Aorta (tissue), 5 donors: ENCODE data around the gene DNAAF3. TPM values are rescaled to one million over a fixed set of nuclear protein-coding genes. Genes with fewer than 3 reads are reported as not detected.
"Not testable (repeated sequence)": the region's sequence is repeated elsewhere in the genome, so short reads cannot be mapped to it uniquely, and the experiment has no call there.

ENCODE experiments used
- ATAC-seq: fragments of 200-7000 bp; cut with Tn5 transposase; one replicate; pipeline ENCODE4 v1.9.1; 2022; ENCODE audit warnings: moderate library complexity; ENCODE audit not compliant: low FRiP score
- DNase-seq, 2 donors: peaks; one replicate each; pipeline ENCODE4 v3.0.0-alpha.2; 2020
- H3K27ac ChIP-seq, 2 donors: one replicate each; pipeline ENCODE4 v1.5.1; 2013; ENCODE audit warnings: low read length in 2 of 2, mild to moderate bottlenecking in 2 of 2, moderate library complexity in 2 of 2, control low read depth in 1 of 2, inconsistent platforms in 1 of 2, low read depth in 1 of 2
- H3K27me3 ChIP-seq, 2 donors: one replicate each; pipeline ENCODE4 v1.6.1; 2013; ENCODE audit warnings: control low read depth in 1 of 2, low read length in 1 of 2, mild to moderate bottlenecking in 1 of 2, moderate library complexity in 1 of 2; ENCODE audit not compliant: insufficient read depth in 2 of 2, control insufficient read depth in 1 of 2
- H3K36me3 ChIP-seq, 2 donors: one replicate each; pipeline ENCODE4 v1.6.1; 2013; ENCODE audit warnings: control low read depth in 1 of 2, low read length in 1 of 2, mild to moderate bottlenecking in 1 of 2; ENCODE audit not compliant: insufficient read depth in 2 of 2, control insufficient read depth in 1 of 2
- H3K4me1 ChIP-seq, 2 donors: one replicate each; pipeline ENCODE4 v1.6.1; 2013; ENCODE audit warnings: low read length in 2 of 2, control low read depth in 1 of 2, mild to moderate bottlenecking in 1 of 2, moderate library complexity in 1 of 2; ENCODE audit not compliant: insufficient read depth in 2 of 2, control insufficient read depth in 1 of 2
- H3K4me3 ChIP-seq, 2 donors: one replicate each; pipeline ENCODE4 v1.5.1; 2013; ENCODE audit warnings: low read length in 2 of 2, control low read depth in 1 of 2, mild to moderate bottlenecking in 1 of 2
- H3K9me3 ChIP-seq: one replicate; pipeline ENCODE4 v1.6.1; 2013; ENCODE audit warnings: mild to moderate bottlenecking, low read length; ENCODE audit not compliant: control insufficient read depth
- WGBS, 2 donors: extraction: QIAGEN DNeasy Blood & Tissue Kit; methylation state at CpG; one replicate each; pipeline ENCODE4 v1.1.7; 2013; 5-methylcytosine and 5-hydroxymethylcytosine counted together
- intact Hi-C, 2 donors: fragments of 100-400 bp; cut with DNase I; formaldehyde crosslinking; loops; one replicate each; pipeline versions ENCODE4 v1.14.2 to v1.15.0; 2022
- long read RNA-seq, 2 donors: library from polyadenylated mRNA; unstranded; transcript quantifications; one replicate each; pipeline ENCODE4 v2.0.0, GENCODE V29; 2020 to 2021
- polyA plus RNA-seq, 2 donors: library from polyadenylated mRNA; stranded (reverse); fragments of 200-250 nt; gene quantifications; one replicate each; pipeline ENCODE4 v1.2.3, GENCODE V29; 2013
- total RNA-seq, 2 donors: library from RNA; stranded (reverse); fragmentation: NEBNext Ultra II Directional; extraction: Animal tissue kit (Norgen Biotek cat#: 25700); gene quantifications; one replicate each; pipeline ENCODE4 v1.2.1, GENCODE V29; 2021
- donor health status: healthy with polysubstance abuse.
- donor health status: Bipolar disorder and iron deficiency.
- donor health status: DM: no; HTN: no; CAD: no.
- donor health status: DM: no; HTN: no; CAD: no.
- donor health status: DM: yes; HTN: yes; CAD: no.

The DNAAF3 gene
- not detected for total RNA-seq
- under 1 TPM; 0.38 to 0.87 TPM for polyA plus RNA-seq
- long read RNA-seq, donor 1, partial matches to known transcripts = 1 of 2 reads
- long read RNA-seq, donor 1, other reads (novel, unspliced or antisense) = 0 of 2 reads
- long read RNA-seq, donor 2 = 0 reads

DNA sequence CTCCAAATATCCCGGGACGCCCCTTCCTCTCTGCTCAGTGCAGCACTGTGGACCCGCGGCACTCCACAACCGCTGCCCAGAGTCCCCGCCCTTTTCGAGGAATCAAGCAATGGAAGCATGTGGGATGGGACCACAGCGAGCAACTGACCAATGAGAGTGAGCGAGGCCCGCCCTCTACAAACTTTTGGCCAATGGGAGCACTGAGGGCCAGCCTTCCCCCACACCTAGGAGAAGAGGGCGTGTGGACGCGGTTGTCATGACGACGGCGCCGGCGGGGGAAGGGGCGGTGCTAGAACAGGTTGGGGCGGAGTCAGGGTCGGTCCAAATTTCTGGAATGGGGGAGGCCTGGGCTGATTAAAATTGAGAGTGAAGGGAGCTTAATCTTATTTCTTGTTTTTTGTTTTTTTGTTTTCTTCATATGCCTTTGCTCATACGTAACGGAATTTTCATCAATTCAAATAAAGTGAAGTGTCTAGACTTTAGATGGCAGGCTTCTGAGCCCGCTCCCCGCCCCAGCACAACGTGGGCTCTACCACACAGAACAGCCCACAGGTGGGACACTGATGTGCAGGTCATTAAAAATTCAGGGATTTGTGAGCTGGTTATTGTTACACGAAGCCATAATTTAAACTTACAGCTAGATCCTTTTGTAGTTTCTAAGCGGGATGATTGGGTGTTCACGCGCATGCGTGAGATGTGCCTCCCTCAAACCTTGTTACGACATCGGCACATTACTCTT is at the start of gene DNAAF3:
TSS of gene DNAAF3 (minus strand) at position 84 of the 739 bp plus-strand sequence. CDS start 200 bp downstream, outside the sequence.
- ATAC-seq = peak; percentile 88
- 1 to 2% methylated on average over 33 of the region's 33 CpGs for WGBS, 2 donors
- no peak within 1 kb of the TSS for H3K27ac ChIP-seq

DNA sequence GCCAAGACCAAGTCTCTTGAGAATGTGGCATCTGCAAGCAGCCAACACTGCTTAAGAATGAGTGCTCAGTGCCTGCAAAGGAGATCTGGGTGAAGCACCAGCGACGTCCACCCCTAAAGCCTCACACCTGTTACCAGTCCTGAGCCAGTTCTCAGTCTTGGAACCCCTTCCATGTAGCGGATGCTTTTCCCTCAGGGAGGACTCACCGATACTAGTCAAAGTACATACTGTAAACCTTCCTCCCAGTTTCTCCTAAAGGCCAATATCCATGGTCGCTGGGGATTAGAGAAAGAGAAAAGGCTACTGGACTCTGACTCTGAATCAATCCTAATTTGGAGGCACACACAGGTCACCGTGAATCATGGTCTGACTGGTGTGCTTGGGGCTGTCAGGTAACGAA is 47.1 kb upstream of the DNAAF3 start:
- Histone ChIP-seq H3K9me3 (peaks cover 6% of the 10 kb centered on the region), H3K4me3 (no peak overlapping the region), H3K27me3 (no peaks in the 10 kb centered on the region), H3K36me3 (no peaks in the 10 kb centered on the region), H3K4me1 (no peaks in the 10 kb centered on the region), H3K27ac (no peak overlapping the region)
- ATAC-seq = no peak
- intact Hi-C loops = no loop called here
- no peak for DNase-seq
- 81 to 82% methylated on average over 7 of the region's 7 CpGs for WGBS, 2 donors

More for the DNA sequence above, at the start of gene DNAAF3:
- Histone ChIP-seq H3K4me3 (no peak within 1 kb of the TSS), H3K36me3 (no peaks in the 10 kb centered on the region), H3K4me1 (no peaks in the 10 kb centered on the region), H3K9me3 (no peaks in the 10 kb centered on the region), H3K27me3 (peaks cover 0 to 2% of the 10 kb centered on the region in 2 donors)
- peak; percentile 91 to 94 for DNase-seq
- intact Hi-C loops = no loop called here

DNA sequence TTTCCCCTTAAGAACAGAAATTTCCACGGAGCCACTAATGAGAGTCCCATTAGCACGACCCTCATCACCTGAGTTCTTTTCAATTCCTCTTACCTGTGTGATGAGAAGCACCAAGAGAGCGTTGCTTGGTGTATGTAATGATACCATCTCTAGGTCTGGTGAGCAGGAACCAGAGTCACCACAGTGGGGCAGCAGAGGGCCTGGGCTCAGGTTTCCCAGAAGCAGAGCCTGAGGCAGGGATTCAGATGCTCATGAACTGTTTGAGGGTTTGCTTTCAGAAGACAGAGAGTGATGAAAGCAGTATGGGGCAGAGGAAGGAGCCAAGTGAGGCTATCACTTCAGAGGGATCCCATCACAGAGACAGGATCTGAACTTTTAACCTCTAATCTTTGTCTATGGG is 46.0 kb upstream of the DNAAF3 start:
- H3K36me3 ChIP-seq = no peaks in the 10 kb centered on the region
- ATAC-seq (no peak), DNase-seq (no peak)
- no peak overlapping the region for H3K27ac ChIP-seq
- peaks cover 6% of the 10 kb centered on the region for H3K9me3 ChIP-seq
- no peaks in the 10 kb centered on the region for H3K27me3 ChIP-seq
- H3K4me3 ChIP-seq = no peak overlapping the region
- 85 to 86% methylated on average over 3 of the region's 3 CpGs for WGBS, 2 donors
- intact Hi-C loops = no loop called here
- H3K4me1 ChIP-seq = no peaks in the 10 kb centered on the region

GRCh38 chr19:55209693-55210472 is 43.5 kb upstream of the DNAAF3 start:
- H3K36me3 ChIP-seq = no peaks in the 10 kb centered on the region
- H3K4me1 ChIP-seq = no peaks in the 10 kb centered on the region
- H3K4me3 ChIP-seq = no peak overlapping the region
- intact Hi-C loops = no loop called here
- WGBS, 2 donors = 62% methylated on average over 17 of the region's 17 CpGs
- no peaks in the 10 kb centered on the region for H3K27me3 ChIP-seq
- ATAC-seq = no peak
- DNase-seq = no peak
- no peak overlapping the region for H3K27ac ChIP-seq
- peaks cover 5% of the 10 kb centered on the region for H3K9me3 ChIP-seq

DNA sequence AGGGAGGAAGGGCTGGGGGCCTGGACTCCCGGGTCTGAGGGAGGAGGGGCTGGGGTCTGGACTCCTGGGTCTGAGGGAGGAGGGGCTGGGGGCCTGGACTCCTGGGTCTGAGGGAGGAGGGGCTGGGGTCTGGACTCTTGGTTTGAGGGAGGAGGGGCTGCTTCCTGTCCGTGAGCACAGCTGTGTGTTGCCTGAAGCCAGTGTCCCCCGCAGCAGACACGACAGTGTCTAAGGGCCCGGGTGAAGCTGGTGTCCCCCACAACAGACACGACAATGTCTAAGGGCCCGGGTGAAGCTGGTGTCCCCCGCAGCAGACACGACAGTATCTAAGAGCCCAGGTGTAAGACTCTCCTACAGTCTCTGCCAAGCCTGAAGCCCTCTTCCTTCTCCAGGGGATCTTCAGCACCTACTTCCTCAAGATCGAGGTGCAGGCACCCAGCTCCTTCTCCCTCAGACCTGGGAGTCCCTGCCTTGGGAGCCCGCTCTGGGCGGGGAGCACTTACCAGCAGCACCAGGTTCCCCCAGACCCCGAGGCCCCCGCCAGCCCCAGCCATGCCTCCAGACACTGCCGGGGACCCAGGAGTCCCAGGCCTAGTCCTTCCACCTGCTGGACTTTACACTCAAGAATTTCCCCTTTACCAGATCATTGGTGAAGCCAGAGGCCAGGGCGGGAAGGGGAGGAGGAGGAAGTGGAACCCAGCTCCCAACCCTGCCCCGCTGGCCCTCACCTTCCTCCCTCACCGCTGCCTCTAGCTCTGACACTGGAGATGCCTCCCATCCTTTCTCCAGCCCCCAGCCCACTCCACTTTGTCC is 42.7 kb upstream of the DNAAF3 start, which contains the start of gene PTPRH:
TSS of gene PTPRH (minus strand) at position 622 of the 813 bp plus-strand sequence. CDS start at position 554, 68 bp downstream.
- ATAC-seq (no peak), DNase-seq (no peak)
- Histone ChIP-seq H3K4me1 (no peaks in the 10 kb centered on the region), H3K4me3 (no peak within 1 kb of the TSS), H3K36me3 (no peaks in the 10 kb centered on the region), H3K9me3 (peaks cover 5% of the 10 kb centered on the region), H3K27me3 (no peaks in the 10 kb centered on the region), H3K27ac (no peak within 1 kb of the TSS)
- 58 to 60% methylated on average over 17 of the region's 18 CpGs for WGBS, 2 donors
- intact Hi-C loops = no loop called here

DNA sequence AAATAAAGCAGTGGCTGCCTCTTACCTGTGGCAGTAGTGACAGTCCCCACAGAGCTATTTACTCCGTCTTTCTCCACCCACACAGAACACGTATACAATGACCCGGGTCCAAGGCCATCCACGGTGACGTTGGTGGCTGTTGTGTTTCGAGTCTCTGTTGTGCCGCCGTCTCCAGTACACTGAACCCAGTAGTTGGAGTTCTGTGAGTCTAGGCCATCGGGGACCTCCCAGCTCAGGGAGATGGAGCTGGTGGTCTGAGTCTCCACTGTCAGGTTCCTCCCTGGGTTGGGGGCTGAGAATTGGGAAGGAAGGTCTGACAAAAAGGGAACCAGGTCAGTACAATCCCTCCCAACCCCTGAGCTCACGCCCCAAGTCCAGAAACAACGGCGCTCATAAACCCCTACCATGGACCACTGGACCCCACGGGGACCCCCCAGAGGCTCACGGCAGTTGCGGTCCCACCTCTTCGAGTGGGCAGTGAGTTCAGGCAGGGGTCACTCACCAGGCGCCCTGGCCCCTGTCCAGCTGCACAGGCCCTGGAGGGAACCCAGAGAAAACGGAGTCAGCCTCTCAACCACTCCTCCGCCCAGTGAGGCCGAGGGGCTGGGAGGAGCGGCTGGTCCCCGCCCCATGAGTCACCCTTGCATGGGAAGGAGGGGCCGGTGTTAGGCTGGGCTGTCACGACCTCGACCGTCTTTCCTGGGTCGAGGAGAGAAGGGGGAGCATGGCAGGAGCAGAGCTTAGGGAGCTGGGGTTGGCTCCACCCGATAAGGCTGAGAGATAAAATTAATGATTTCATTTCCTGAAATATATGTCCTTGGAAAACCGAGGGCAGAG is 40.5 kb upstream of the DNAAF3 start:
- peak; percentile 85 for ATAC-seq

DNA sequence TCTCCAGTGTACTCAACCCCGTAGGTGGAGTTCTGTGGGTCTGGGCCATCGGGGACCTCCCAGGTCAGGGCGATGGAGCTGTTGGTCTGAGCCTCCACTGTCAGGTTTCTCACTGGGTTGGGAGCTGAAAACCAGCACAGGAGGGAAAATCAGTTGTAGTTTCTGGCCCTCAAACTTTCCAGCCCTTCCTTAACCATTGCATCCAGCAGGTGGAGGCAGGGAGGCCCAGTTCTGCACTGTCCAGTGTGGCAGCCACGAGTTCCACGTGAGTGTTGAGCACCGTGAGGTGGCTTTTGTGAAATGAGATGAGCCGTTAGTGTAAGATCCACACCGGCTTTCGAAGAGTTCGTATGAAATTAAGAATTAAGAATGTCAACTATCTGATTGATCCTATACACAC is 35.8 kb upstream of the DNAAF3 start:
- H3K36me3 ChIP-seq, ATAC-seq, H3K4me3 ChIP-seq, DNase-seq, H3K27me3 ChIP-seq, H3K4me1 ChIP-seq, H3K9me3 ChIP-seq, intact Hi-C loops, H3K27ac ChIP-seq: not testable (repeated sequence)
- WGBS, 2 donors = 66 to 74% methylated on average over 10 of the region's 10 CpGs

More for the DNA sequence above, 40.5 kb upstream of the DNAAF3 start:
- no peaks in the 10 kb centered on the region for H3K9me3 ChIP-seq
- no peaks in the 10 kb centered on the region for H3K4me1 ChIP-seq
- H3K4me3 ChIP-seq = no peak overlapping the region
- no peak overlapping the region for H3K27ac ChIP-seq
- DNase-seq = peak; percentile 84 to 91
- H3K27me3 ChIP-seq = no peaks in the 10 kb centered on the region
- H3K36me3 ChIP-seq = no peaks in the 10 kb centered on the region
- intact Hi-C loops = no loop called here
- 31 to 32% methylated on average over 29 of the region's 29 CpGs for WGBS, 2 donors
